Bronchial epithelial cell (primary cell): ENCODE data around the gene WWC2. TPM values are rescaled to one million over a fixed set of nuclear protein-coding genes. Genes with fewer than 3 reads are reported as not detected.

ENCODE experiments used
- DNase-seq: peaks from one replicate; pipeline ENCODE4 v3.0.0-alpha.2; 2010; ENCODE audit warnings: low read depth
- FAIRE-seq: peaks from 2 replicates; lab custom pipeline; 2011; peaks lifted over from hg19 to GRCh38; lab: Jason Lieb, UNC
- H3K27me3 ChIP-seq: 2 replicates; pipeline ENCODE4 v1.5.1; 2011; ENCODE audit warnings: low read length; ENCODE audit not compliant: control insufficient read depth, insufficient read depth
- H3K36me3 ChIP-seq: 2 replicates; pipeline ENCODE4 v1.5.1; 2011; ENCODE audit warnings: low read length; ENCODE audit not compliant: control insufficient read depth, insufficient read depth
- H3K4me3 ChIP-seq: 2 replicates; pipeline ENCODE4 v1.5.1; 2011; ENCODE audit warnings: mild to moderate bottlenecking, low read depth, low read length, control low read depth
- total RNA-seq: library from RNA; depleted of rRNA; stranded (reverse); fragments of >200 nt; gene quantifications from 2 replicates; pipeline ENCODE4 v1.2.1, GENCODE V29; 2014
- TF ChIP-seq, protein P1 (sequence below): IDR thresholded peaks from 2 replicates; pipeline ENCODE4 v1.5.1; 2011; ENCODE audit warnings: mild to moderate bottlenecking, moderate library complexity, low read length, control low read depth, inconsistent platforms; ENCODE audit not compliant: insufficient read depth, severe bottlenecking

The WWC2 gene
- total RNA-seq, 1 donor from 2014 or later, result 13.2 TPM

DNA sequence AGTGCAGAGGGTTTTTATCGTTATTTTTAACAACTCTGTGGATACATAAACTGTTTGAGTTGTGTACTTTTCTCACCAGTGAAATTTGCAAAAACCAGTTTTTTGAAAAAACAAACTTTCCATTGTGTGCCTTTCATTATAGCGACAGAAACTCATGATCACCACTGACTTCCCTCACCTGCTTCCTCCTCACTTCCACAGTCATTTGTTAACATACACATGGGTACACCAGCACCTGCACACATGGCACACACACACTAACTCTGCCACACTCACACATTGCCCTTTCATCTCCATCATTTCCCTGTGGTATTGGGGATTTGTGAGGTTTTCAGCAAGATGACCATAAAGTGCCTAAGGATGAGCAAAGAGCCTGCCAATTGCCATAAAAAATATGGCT lies 200.4 kb downstream of the WWC2 start:
- FAIRE-seq, result no peak
- TF ChIP-seq, protein P1, sequence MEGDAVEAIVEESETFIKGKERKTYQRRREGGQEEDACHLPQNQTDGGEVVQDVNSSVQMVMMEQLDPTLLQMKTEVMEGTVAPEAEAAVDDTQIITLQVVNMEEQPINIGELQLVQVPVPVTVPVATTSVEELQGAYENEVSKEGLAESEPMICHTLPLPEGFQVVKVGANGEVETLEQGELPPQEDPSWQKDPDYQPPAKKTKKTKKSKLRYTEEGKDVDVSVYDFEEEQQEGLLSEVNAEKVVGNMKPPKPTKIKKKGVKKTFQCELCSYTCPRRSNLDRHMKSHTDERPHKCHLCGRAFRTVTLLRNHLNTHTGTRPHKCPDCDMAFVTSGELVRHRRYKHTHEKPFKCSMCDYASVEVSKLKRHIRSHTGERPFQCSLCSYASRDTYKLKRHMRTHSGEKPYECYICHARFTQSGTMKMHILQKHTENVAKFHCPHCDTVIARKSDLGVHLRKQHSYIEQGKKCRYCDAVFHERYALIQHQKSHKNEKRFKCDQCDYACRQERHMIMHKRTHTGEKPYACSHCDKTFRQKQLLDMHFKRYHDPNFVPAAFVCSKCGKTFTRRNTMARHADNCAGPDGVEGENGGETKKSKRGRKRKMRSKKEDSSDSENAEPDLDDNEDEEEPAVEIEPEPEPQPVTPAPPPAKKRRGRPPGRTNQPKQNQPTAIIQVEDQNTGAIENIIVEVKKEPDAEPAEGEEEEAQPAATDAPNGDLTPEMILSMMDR, result no peak

DNA sequence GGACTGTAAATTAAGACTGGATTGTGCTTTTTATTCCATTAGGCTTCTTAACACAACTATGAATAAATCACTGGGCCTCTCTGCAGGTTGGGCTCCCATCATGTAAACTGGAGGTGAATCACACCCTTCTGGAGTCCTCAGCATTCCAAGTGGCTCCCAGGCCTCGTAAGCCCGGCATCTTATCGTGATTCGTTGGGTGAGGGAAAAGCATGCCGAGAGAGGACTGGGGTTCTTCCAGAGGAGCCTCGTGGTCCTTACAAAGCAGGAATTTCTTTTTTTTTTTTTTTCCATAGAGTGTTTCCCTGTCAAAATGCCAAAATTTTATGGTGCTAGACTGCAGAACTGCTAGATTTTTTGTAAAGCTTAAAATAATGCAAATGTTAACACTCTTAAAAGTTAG lies 201.0 kb downstream of the WWC2 start:
- DNase-seq (peak; percentile 25), FAIRE-seq (no peak)
- TF ChIP-seq, protein P1, result no peak
- H3K36me3 ChIP-seq, result no peaks in the 10 kb centered on the region
- H3K4me3 ChIP-seq, result no peak overlapping the region
- no peaks in the 10 kb centered on the region for H3K27me3 ChIP-seq

More for the DNA sequence above, 200.4 kb downstream of the WWC2 start:
- DNase-seq, result no peak
- Histone ChIP-seq H3K36me3 (no peaks in the 10 kb centered on the region), H3K27me3 (no peaks in the 10 kb centered on the region), H3K4me3 (no peak overlapping the region)

DNA sequence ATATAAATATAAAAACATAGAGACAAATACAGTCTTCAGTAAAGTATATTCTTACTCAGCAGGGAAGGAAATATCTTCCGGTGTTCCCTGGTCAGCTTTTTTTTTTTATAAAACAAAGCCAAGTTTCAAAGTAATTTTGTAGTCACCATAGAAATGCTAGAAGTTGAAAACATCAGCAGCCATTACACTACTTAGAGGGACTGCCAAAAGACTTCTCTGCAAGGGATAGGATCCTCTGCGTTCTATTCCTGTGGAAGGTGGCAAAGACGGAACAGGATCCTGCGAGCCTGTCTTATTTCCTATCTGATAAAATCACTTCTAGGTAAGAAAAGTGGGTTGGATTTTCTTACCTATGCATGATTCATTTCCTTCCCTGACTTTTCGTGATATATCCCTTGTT lies 201.6 kb downstream of the WWC2 start:
- TF ChIP-seq, protein P1, result no peak
- Histone ChIP-seq H3K36me3 (no peaks in the 10 kb centered on the region), H3K4me3 (no peak overlapping the region), H3K27me3 (no peaks in the 10 kb centered on the region)
- DNase-seq, result peak; percentile 13
- FAIRE-seq, result no peak

DNA sequence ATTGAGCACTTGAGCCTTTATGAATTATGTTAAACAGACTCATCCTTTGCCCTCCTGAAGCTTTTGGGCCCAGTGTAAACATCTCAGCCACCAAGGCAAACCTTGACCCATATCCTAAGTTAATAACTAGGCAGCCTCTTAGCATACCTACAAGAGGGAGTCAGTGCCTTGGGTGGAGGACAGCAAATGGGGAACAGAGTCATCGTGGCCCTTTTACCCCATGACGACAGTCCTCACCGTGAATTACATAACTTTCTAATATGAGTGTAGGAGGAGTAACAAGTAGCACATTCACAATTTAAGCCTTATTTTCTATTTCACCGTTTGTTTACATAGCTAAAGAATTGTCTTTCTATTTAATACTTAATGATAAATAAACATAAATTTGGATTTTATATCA lies 204.2 kb downstream of the WWC2 start:
- TF ChIP-seq, protein P1, result no peak
- no peaks in the 10 kb centered on the region for H3K27me3 ChIP-seq
- FAIRE-seq, result no peak

DNA sequence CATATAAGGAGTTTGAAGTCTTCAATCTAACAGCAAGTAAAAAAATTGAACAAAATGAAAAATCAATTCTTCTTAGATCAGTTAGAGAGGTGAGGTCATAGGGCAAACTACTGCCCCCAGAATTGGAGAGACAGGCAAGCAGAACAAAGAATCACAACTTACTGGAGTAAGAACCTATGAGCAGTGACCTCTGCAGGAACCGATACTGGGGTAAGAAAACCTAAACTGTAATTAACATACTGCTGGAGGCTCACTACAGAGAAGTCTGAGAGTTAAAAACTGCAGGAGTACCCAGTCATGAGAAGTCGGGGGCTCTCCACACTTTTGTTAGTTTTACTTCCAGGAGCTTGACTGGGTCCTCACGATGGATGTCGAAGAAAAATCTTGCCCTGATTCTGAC lies 205.0 kb downstream of the WWC2 start:
- FAIRE-seq, result no peak
- no peak for DNase-seq
- H3K4me3 ChIP-seq, result no peak overlapping the region
- no peaks in the 10 kb centered on the region for H3K27me3 ChIP-seq
- TF ChIP-seq, protein P1, result no peak
- H3K36me3 ChIP-seq, result no peaks in the 10 kb centered on the region

More for the DNA sequence above, 204.2 kb downstream of the WWC2 start:
- Histone ChIP-seq H3K4me3 (no peak overlapping the region), H3K36me3 (no peaks in the 10 kb centered on the region)
- DNase-seq, result no peak

DNA sequence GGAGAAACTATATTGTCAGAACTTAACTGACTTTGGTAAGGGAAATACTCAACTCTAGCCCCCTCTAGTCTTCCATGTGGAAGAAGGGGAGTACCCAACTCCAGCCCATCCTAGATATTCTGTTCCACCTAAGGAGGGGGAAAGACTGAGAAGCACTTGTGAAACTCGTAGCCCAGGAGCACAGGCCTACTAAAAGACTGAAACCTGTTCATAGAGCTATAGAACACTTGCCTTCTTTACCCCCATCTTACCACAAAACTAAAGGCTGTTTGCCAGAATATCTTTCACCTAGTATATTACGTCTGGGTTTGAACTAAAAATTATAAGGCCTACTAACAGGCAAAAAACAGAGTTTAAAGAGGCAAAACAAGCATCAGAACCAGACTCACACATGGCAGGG lies 205.5 kb downstream of the WWC2 start:
- H3K4me3 ChIP-seq, result no peak overlapping the region
- no peak for FAIRE-seq

More for the DNA sequence above, 205.5 kb downstream of the WWC2 start:
- TF ChIP-seq, protein P1, result no peak
- H3K36me3 ChIP-seq, result no peaks in the 10 kb centered on the region
- no peak for DNase-seq
- H3K27me3 ChIP-seq, result no peaks in the 10 kb centered on the region
